ENCODE data around the gene SMOC1. TPM values are rescaled to one million over a fixed set of nuclear protein-coding genes. Genes with fewer than 3 reads are reported as not detected.

Gene SMOC1
- total RNA-seq, 1 experiment from 2014 or later, result 0.68 TPM

GRCh38 chr14:70078329-70078728, 199.1 kb downstream of the SMOC1 start:
- no peak overlapping the region for H2BK5ac ChIP-seq (ENCODE audit: insufficient read length, low read length)
- TF ChIP-seq, protein P1, sequence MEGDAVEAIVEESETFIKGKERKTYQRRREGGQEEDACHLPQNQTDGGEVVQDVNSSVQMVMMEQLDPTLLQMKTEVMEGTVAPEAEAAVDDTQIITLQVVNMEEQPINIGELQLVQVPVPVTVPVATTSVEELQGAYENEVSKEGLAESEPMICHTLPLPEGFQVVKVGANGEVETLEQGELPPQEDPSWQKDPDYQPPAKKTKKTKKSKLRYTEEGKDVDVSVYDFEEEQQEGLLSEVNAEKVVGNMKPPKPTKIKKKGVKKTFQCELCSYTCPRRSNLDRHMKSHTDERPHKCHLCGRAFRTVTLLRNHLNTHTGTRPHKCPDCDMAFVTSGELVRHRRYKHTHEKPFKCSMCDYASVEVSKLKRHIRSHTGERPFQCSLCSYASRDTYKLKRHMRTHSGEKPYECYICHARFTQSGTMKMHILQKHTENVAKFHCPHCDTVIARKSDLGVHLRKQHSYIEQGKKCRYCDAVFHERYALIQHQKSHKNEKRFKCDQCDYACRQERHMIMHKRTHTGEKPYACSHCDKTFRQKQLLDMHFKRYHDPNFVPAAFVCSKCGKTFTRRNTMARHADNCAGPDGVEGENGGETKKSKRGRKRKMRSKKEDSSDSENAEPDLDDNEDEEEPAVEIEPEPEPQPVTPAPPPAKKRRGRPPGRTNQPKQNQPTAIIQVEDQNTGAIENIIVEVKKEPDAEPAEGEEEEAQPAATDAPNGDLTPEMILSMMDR (conservative IDR thresholded peaks at IDR 0.05), result no peak
- no peak overlapping the region for H3K4ac ChIP-seq (ENCODE audit: low read depth, low read length)
- no peak overlapping the region for H3K56ac ChIP-seq (ENCODE audit: insufficient read length, low read depth, low read length)
- H3K9ac ChIP-seq (ENCODE audit: extremely low read depth, insufficient read length, low read length), result no peak overlapping the region
- peaks cover 3 to 16% of the 10 kb centered on the region in 2 experiments; a peak in 3 of 4 replicates for H3K4me1 Mint-ChIP-seq
- no peak overlapping the region for H4K8ac ChIP-seq (replicated peaks; ENCODE audit: insufficient read length, low read depth, low read length)
- no peak overlapping the region for H3K27ac ChIP-seq (ENCODE audit: insufficient read length, low read depth, low read length)
- no peaks in the 10 kb centered on the region for H4K20me1 ChIP-seq (ENCODE audit: control insufficient read depth, insufficient read depth, insufficient read length)
- H4K91ac ChIP-seq (ENCODE audit: insufficient read length, low read depth, low read length), result no peak overlapping the region
- no peak overlapping the region for H3T11ph ChIP-seq (ENCODE audit: low read length)
- H3K36me3 Mint-ChIP-seq (ENCODE audit: insufficient read depth in 1 of 3, low read depth in 3 of 3), result no peaks in the 10 kb centered on the region
- H3K4me1 ChIP-seq (ENCODE audit: insufficient read depth, low read length), result no peaks in the 10 kb centered on the region; the same call in 1 of the 2 replicates
- H2BK120ac ChIP-seq (ENCODE audit: low read depth, low read length, poor library complexity, severe bottlenecking), result no peak overlapping the region
- H3K9me3 Mint-ChIP-seq, result no peaks in the 10 kb centered on the region
- no peak overlapping the region for H4K5ac ChIP-seq (ENCODE audit: insufficient read length, low read depth, low read length)
- DNase-seq, result no peak
- H3K79me1 ChIP-seq (ENCODE audit: insufficient read depth, low read depth, low read length, poor library complexity, severe bottlenecking), result no peaks in the 10 kb centered on the region
- no peaks in the 10 kb centered on the region for H3K79me2 ChIP-seq (ENCODE audit: insufficient read depth, low read length)
- H2AFZ ChIP-seq (ENCODE audit: low read length), result no peak overlapping the region
- H3K4me3 Mint-ChIP-seq, result no peak overlapping the region
- no peaks in the 10 kb centered on the region for H3K23me2 ChIP-seq (ENCODE audit: insufficient read length, low read depth, low read length, poor library complexity, severe bottlenecking)
- H2AK5ac ChIP-seq (ENCODE audit: insufficient read length, low read length), result no peak overlapping the region
- H2BK12ac ChIP-seq (ENCODE audit: insufficient read length, low read depth, low read length), result no peak overlapping the region
- no peak overlapping the region for H2BK20ac ChIP-seq (ENCODE audit: low read depth, low read length, poor library complexity, severe bottlenecking)
- peaks cover 4% of the 10 kb centered on the region for H3K27me3 Mint-ChIP-seq (ENCODE audit: low read depth)
- no peak overlapping the region for H3K14ac ChIP-seq (ENCODE audit: insufficient read depth, low read length)
- H3K18ac ChIP-seq (ENCODE audit: insufficient read length, low read depth, low read length), result no peak overlapping the region
- no peak overlapping the region for H3K27ac Mint-ChIP-seq
- H3K23ac ChIP-seq (ENCODE audit: insufficient read length, low read depth, low read length), result no peak overlapping the region
- no peaks in the 10 kb centered on the region for H3K9me3 ChIP-seq (ENCODE audit: control insufficient read depth, low read depth, low read length)
- no peak overlapping the region for H2BK15ac ChIP-seq (ENCODE audit: low read depth, low read length)
- H3K4me2 ChIP-seq (ENCODE audit: insufficient read depth, insufficient read length, low read length), result no peak overlapping the region
- H3K27me3 ChIP-seq (ENCODE audit: insufficient read depth, low read length), result no peaks in the 10 kb centered on the region

Data from H9 (cell line).